Testis (tissue), 3 donors: Measurements from ENCODE around the gene TRH. TPM values are rescaled to one million over a fixed set of nuclear protein-coding genes. Genes with fewer than 3 reads are reported as not detected.
A peak's percentile ranks its signal among the peaks of the same experiment; 100 is the strongest.

ENCODE experiments used
- DNase-seq: peaks from one replicate; pipeline ENCODE4 v3.0.0-alpha.2; 2019
- H3K27ac ChIP-seq, 2 donors: fragments of 200-600 bp; sonication (generic); one replicate each; pipeline ENCODE4 v1.5.1; 2019
- H3K27me3 ChIP-seq: fragments of 200-600 bp; sonication (generic); one replicate; pipeline ENCODE4 v1.5.1; 2019
- H3K36me3 ChIP-seq: fragments of 200-600 bp; sonication (generic); one replicate; pipeline ENCODE4 v1.5.1; 2017; ENCODE audit warnings: low read depth; ENCODE audit errors: missing control alignments
- H3K4me1 ChIP-seq: fragments of 200-600 bp; sonication (generic); one replicate; pipeline ENCODE4 v1.5.1; 2019
- H3K4me3 ChIP-seq, 2 donors: fragments of 200-600 bp; sonication (generic); one replicate each; pipeline ENCODE4 v1.5.1; 2017 to 2019
- H3K9me3 ChIP-seq: fragments of 200-600 bp; sonication (generic); one replicate; pipeline ENCODE4 v1.5.1; 2017
- POLR2A ChIP-seq: fragments of 450-650 bp; IDR thresholded peaks from one replicate; pipeline ENCODE4 v1.6.1; 2017; ENCODE audit warnings: antibody characterized with exemption, mild to moderate bottlenecking, moderate library complexity
- WGBS, 2 donors: methylation state at CpG; one replicate each; pipeline ENCODE4 v1.1.5; 2018; 5-methylcytosine and 5-hydroxymethylcytosine counted together
- intact Hi-C: fragments of 100-400 bp; cut with DNase I; formaldehyde crosslinking; loops from one replicate; pipeline ENCODE4 v1.15.1; 2023; ENCODE audit warnings: low total_unique reads
- polyA plus RNA-seq: library from polyadenylated mRNA; stranded (reverse); fragments of 350-450 nt; fragmentation: Illumina TruSeq; extraction: RNeasy Lipid Tissue Mini Kit (QIAGEN cat#74804); gene quantifications from one replicate; pipeline ENCODE4 v1.2.3, GENCODE V29; 2014; ENCODE audit warnings: low read depth, low replicate concordance; ENCODE audit not compliant: insufficient read depth
- total RNA-seq, 2 donors: library from RNA; depleted of rRNA; stranded (reverse); fragments of >200 nt; gene quantifications; one replicate each; pipeline ENCODE4 v1.2.3, GENCODE V29; 2016
- TF ChIP-seq, protein P1 (sequence below), 3 experiments: fragments of 450-650 bp in 2 of 3; fragments of 200-600 bp in 1 of 3; sonication (generic) in 1 of 3; IDR thresholded peaks; one replicate each; pipeline ENCODE4 v1.5.1; 2016 to 2019; ENCODE audit warnings: antibody characterized with exemption in 3 of 3, mild to moderate bottlenecking in 2 of 3, moderate library complexity in 1 of 3

Gene TRH
- total and polyA plus RNA-seq, 3 donors from 2014 or later: 0.87 to 2.1 (median 1.8) TPM

DNA sequence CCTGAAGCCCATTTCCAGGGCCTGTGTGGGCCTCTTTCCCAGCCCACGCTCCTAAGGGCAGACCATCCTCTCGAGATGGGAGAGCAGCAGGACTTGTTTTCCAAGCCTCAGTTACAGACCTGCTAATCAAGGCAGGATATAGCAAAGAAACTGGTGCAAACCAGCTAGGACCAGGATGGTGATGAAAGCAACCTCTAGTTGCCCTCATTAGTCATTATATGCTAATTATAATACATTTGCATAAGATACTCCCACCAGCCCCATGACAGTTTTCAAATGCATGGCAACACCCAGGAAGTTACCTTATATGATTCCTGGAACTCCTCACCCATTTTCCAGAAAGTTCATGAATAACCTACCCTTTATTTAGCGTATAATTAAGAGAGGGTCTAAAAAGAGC, 34.4 kb upstream of the TRH start:
- H3K27me3 ChIP-seq: no peaks in the 10 kb centered on the region
- H3K4me3 ChIP-seq: no peak overlapping the region
- peaks cover 4% of the 10 kb centered on the region for H3K4me1 ChIP-seq
- no peaks in the 10 kb centered on the region for H3K36me3 ChIP-seq
- intact Hi-C loops: loop anchor here (10.0 kb wide), 1 partner anchor 165 kb away; no protein-coding TSS in a partner anchor
- DNase-seq: no peak
- 89 to 95% methylated on average over 3 of the region's 3 CpGs for WGBS, 2 donors
- TF ChIP-seq POLR2A: no peak
- TF ChIP-seq, protein P1, sequence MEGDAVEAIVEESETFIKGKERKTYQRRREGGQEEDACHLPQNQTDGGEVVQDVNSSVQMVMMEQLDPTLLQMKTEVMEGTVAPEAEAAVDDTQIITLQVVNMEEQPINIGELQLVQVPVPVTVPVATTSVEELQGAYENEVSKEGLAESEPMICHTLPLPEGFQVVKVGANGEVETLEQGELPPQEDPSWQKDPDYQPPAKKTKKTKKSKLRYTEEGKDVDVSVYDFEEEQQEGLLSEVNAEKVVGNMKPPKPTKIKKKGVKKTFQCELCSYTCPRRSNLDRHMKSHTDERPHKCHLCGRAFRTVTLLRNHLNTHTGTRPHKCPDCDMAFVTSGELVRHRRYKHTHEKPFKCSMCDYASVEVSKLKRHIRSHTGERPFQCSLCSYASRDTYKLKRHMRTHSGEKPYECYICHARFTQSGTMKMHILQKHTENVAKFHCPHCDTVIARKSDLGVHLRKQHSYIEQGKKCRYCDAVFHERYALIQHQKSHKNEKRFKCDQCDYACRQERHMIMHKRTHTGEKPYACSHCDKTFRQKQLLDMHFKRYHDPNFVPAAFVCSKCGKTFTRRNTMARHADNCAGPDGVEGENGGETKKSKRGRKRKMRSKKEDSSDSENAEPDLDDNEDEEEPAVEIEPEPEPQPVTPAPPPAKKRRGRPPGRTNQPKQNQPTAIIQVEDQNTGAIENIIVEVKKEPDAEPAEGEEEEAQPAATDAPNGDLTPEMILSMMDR (IDR thresholded peaks at IDR 0.05): no peak
- no peaks in the 10 kb centered on the region for H3K9me3 ChIP-seq
- H3K27ac ChIP-seq: no peak overlapping the region

DNA sequence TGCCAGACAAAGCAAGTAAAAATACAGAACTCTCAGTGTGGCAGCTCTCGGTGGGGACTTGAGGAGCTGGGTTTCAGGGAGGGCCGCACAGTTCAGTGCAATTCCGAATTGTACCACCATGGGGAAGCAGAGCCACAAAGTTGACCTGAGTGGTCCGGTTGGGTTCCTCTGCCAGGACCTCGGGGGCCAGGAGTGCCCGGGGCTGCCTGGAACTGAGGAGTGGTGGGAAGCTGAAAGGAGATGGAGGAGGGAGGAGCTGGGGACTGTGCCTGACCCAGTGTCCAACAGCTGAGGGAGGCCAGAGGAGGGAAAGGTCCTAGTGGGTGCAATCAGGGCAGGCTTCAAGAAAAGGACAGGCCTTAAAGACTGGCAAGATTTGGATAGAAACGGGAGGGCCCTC, 32.2 kb upstream of the TRH start:
- Histone ChIP-seq H3K36me3 (no peaks in the 10 kb centered on the region), H3K4me3 (no peak overlapping the region), H3K9me3 (no peaks in the 10 kb centered on the region), H3K4me1 (peaks cover 4% of the 10 kb centered on the region), H3K27me3 (no peaks in the 10 kb centered on the region), H3K27ac (no peak overlapping the region)
- TF ChIP-seq POLR2A: no peak
- TF ChIP-seq, protein P1 (IDR thresholded peaks at IDR 0.05): peak; percentile 75 to 85 (median 78)
- DNase-seq: peak; percentile 79
- WGBS, 2 donors: 25 to 37% methylated on average over 7 of the region's 7 CpGs
- intact Hi-C loops: loop anchor here (10.0 kb wide), 1 partner anchor 163 kb away; no protein-coding TSS in a partner anchor

GRCh38 chr3:129943020-129943419, 31.5 kb upstream of the TRH start:
- Histone ChIP-seq H3K4me1 (no peaks in the 10 kb centered on the region), H3K27ac (no peak overlapping the region), H3K36me3 (no peaks in the 10 kb centered on the region), H3K4me3 (no peak overlapping the region), H3K27me3 (no peaks in the 10 kb centered on the region), H3K9me3 (no peaks in the 10 kb centered on the region)
- DNase-seq: no peak
- WGBS, 2 donors: 87 to 90% methylated on average over 3 of the region's 3 CpGs
- no peak for TF ChIP-seq POLR2A
- TF ChIP-seq, protein P1 (IDR thresholded peaks at IDR 0.05): no peak
- intact Hi-C loops: loop anchor here (10.0 kb wide), 1 partner anchor 162 kb away; no protein-coding TSS in a partner anchor

- Histone ChIP-seq H3K36me3 (no peaks in the 10 kb centered on the region), H3K27me3 (no peaks in the 10 kb centered on the region), H3K4me1 (no peaks in the 10 kb centered on the region), H3K4me3 (no peak overlapping the region), H3K27ac (no peak overlapping the region), H3K9me3 (no peaks in the 10 kb centered on the region)
- intact Hi-C loops: loop anchor here (10.0 kb wide), 1 partner anchor 160 kb away; no protein-coding TSS in a partner anchor
- no peak for DNase-seq
- 88 to 91% methylated on average over 7 of the region's 7 CpGs for WGBS, 2 donors
- TF ChIP-seq POLR2A: no peak
- TF ChIP-seq, protein P1 (IDR thresholded peaks at IDR 0.05): no peak
Observed at GRCh38 chr3:129944709-129945108, 29.8 kb upstream of the TRH start.
